ENCODE measurements around the gene SNX5. TPM values are rescaled to one million over a fixed set of nuclear protein-coding genes. Genes with fewer than 3 reads are reported as not detected.
A peak's percentile ranks its signal among the peaks of the same experiment; 100 is the strongest.

SNX5 gene
- total and polyA plus RNA-seq, 2 of the 13 experiments (the other 11 are each of a cell fraction or from before 2014, with no cell fraction given) = 664 to 1,040 TPM

DNA sequence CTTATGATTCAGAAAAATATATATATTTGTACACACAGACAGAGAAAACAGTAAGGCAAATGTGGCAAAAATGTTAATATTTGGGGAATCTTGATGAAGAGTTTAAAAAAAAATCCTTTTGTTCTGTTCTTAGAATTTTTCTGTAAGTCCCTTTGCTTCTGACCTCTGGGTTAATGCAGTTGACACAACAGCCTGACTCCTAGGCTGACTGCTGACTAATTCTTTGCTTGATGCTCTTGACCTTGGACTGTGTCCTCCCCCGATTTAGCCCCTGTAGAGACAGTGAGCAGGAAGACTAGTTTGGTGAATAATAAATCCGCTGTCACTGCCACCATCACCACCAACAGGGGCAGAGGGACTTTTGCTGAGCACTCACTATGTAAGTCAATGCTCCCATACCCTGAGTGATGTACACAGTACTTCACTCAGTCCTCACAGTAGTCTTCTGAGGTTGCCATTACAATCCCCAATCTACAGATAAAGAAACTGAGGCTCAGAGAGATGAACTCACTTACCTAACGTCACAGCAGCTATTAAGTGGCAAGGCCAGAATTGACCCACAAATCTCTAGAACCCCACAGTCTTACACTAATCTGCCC, 71.7 kb downstream of the SNX5 start (continued):
- peak; percentile 63; the same call in 1 of the 2 replicates for TF ChIP-seq RNF219 (CRISPR knock-in tag; IDR thresholded peaks at IDR 0.05)
- TF ChIP-seq ZNF180 (CRISPR knock-in tag; IDR thresholded peaks at IDR 0.05; ENCODE audit: borderline replicate concordance, low read depth) = no peak
- TF ChIP-seq SMYD3 (CRISPR knock-in tag; IDR thresholded peaks at IDR 0.05) = peak; percentile 78; the same call in 1 of the 2 replicates
- no peak for TF ChIP-seq IRX3 (CRISPR knock-in tag; IDR thresholded peaks at IDR 0.05; ENCODE audit: borderline replicate concordance, low read depth)
- TF ChIP-seq ZNF570 (CRISPR knock-in tag; IDR thresholded peaks at IDR 0.05; ENCODE audit: borderline replicate concordance) = 0 out of 2 replicates have a peak, but pooled peaks have one; percentile 42
- TF ChIP-seq ZNF512B (CRISPR knock-in tag; IDR thresholded peaks at IDR 0.05; ENCODE audit: borderline replicate concordance) = peak; percentile 96; the same call in 1 of the 2 replicates
- no peak for TF ChIP-seq HNRNPK (IDR thresholded peaks at IDR 0.05; ENCODE audit: low read depth, low read length, poor library complexity, severe bottlenecking)
- TF ChIP-seq RARA (CRISPR knock-in tag; IDR thresholded peaks at IDR 0.05) = peak; percentile 99
- no peak for TF ChIP-seq RBM22 (optimal IDR thresholded peaks at IDR 0.05; ENCODE audit: low read length)
- TF ChIP-seq ZNF746 (CRISPR knock-in tag; IDR thresholded peaks at IDR 0.05) = no peak; the same call in 1 of the 2 replicates
- peak; percentile 93; the same call in 1 of the 2 replicates for TF ChIP-seq ZNF556 (CRISPR knock-in tag; IDR thresholded peaks at IDR 0.05; ENCODE audit: borderline replicate concordance)
- TF ChIP-seq, protein P1, sequence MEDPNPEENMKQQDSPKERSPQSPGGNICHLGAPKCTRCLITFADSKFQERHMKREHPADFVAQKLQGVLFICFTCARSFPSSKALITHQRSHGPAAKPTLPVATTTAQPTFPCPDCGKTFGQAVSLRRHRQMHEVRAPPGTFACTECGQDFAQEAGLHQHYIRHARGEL (CRISPR knock-in tag; IDR thresholded peaks at IDR 0.05) = no peak
- no peak for TF ChIP-seq KAT7 (CRISPR knock-in tag; IDR thresholded peaks at IDR 0.05; ENCODE audit: borderline replicate concordance)
- TF ChIP-seq, protein P2, sequence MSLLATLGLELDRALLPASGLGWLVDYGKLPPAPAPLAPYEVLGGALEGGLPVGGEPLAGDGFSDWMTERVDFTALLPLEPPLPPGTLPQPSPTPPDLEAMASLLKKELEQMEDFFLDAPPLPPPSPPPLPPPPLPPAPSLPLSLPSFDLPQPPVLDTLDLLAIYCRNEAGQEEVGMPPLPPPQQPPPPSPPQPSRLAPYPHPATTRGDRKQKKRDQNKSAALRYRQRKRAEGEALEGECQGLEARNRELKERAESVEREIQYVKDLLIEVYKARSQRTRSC (CRISPR knock-in tag; IDR thresholded peaks at IDR 0.05; ENCODE audit: low read depth) = 0 out of 2 replicates have a peak, but pooled peaks have one; percentile 29
- TF ChIP-seq YEATS4 (CRISPR knock-in tag; IDR thresholded peaks at IDR 0.05; ENCODE audit: borderline replicate concordance) = peak; percentile 78
- TF ChIP-seq ZNF431 (CRISPR knock-in tag; IDR thresholded peaks at IDR 0.05; ENCODE audit: borderline replicate concordance, low read depth) = peak; percentile 68; the same call in 1 of the 2 replicates
- TF ChIP-seq ZNF782 (CRISPR knock-in tag; IDR thresholded peaks at IDR 0.05; ENCODE audit: borderline replicate concordance) = no peak
- TF ChIP-seq SIN3B (IDR thresholded peaks at IDR 0.05; ENCODE audit: low read length) = no peak
- 0 out of 2 replicates have a peak, but pooled peaks have one; percentile 69 for TF ChIP-seq DMTF1 (CRISPR knock-in tag; IDR thresholded peaks at IDR 0.05)
- no peak for TF ChIP-seq CENPT (CRISPR knock-in tag; IDR thresholded peaks at IDR 0.05; ENCODE audit: low read depth)
